Upper lobe of left lung (tissue), 6 donors: ENCODE measurements around the gene CAVIN3. TPM values are rescaled to one million over a fixed set of nuclear protein-coding genes. Genes with fewer than 3 reads are reported as not detected.
"Not testable (repeated sequence)": the region's sequence is repeated elsewhere in the genome, so short reads cannot be mapped to it uniquely, and the experiment has no call there.

Experiments used
- ATAC-seq, 2 donors: fragments of 200-7000 bp; cut with Tn5 transposase; one replicate each; pipeline ENCODE4 v1.9.1; 2022; ENCODE audit warnings: mild to moderate bottlenecking in 2 of 2, moderate library complexity in 2 of 2; ENCODE audit not compliant: low FRiP score in 2 of 2
- DNase-seq, 2 donors: peaks; one replicate each; pipeline ENCODE4 v3.0.0-alpha.2; 2019 to 2020
- H3K27ac ChIP-seq, 4 donors: fragments of 200-600 bp; sonication (generic); one replicate each; pipeline ENCODE4 v1.5.1; 2016 to 2019
- H3K27me3 ChIP-seq, 4 donors: fragments of 200-600 bp; sonication (generic); one replicate each; pipeline ENCODE4 v1.5.1; 2017 to 2019
- H3K36me3 ChIP-seq, 4 donors: fragments of 200-600 bp; sonication (generic); one replicate each; pipeline ENCODE4 v1.5.1; 2016 to 2019
- H3K4me1 ChIP-seq, 4 donors: fragments of 200-600 bp; sonication (generic); one replicate each; pipeline ENCODE4 v1.5.1; 2018 to 2019
- H3K4me3 ChIP-seq, 4 donors: fragments of 200-600 bp; sonication (generic); one replicate each; pipeline ENCODE4 v1.5.1; 2017 to 2019; ENCODE audit warnings: mild to moderate bottlenecking in 2 of 4, moderate library complexity in 1 of 4
- H3K9me3 ChIP-seq, 4 donors: fragments of 200-600 bp; sonication (generic); one replicate each; pipeline ENCODE4 v1.5.1; 2018 to 2019
- CTCF ChIP-seq, 6 experiments: fragments of 450-650 bp in 4 of 6; fragments of 200-600 bp in 2 of 6; sonication (generic) in 2 of 6; IDR thresholded peaks; one replicate each; pipeline ENCODE4 v1.5.1; 2016 to 2019; ENCODE audit warnings: antibody characterized with exemption in 6 of 6
- EP300 ChIP-seq, 4 donors: sonication (generic); formaldehyde crosslinking; IDR thresholded peaks; one replicate each; pipeline ENCODE4 v1.5.1; 2017; ENCODE audit warnings: antibody characterized with exemption in 4 of 4, control low read depth in 2 of 4
- POLR2A ChIP-seq, 4 donors: fragments of 450-650 bp; IDR thresholded peaks; one replicate each; pipeline ENCODE4 v1.5.1; 2016 to 2017; ENCODE audit warnings: antibody characterized with exemption in 4 of 4, mild to moderate bottlenecking in 2 of 4
- POLR2AphosphoS5 ChIP-seq, 2 donors: sonication (generic); formaldehyde crosslinking; IDR thresholded peaks; one replicate each; pipeline ENCODE4 v1.5.1; 2017; ENCODE audit warnings: antibody characterized with exemption in 2 of 2
- WGBS, 2 donors: methylation state at CpG; one replicate each; pipeline ENCODE4 v1.1.5; 2017 to 2018; 5-methylcytosine and 5-hydroxymethylcytosine counted together
- total RNA-seq, 6 donors: library from RNA; depleted of rRNA in 4 of 6; stranded (reverse); fragments of >200 nt in 4 of 6; gene quantifications; one replicate each; pipeline versions ENCODE4 v1.1.0 to v1.2.1, GENCODE V29; 2016 to 2021
- donor health status: DM: no; HTN: no; CAD: no; lungs with moderate emphysema.
- donor health status: DM: no; HTN: yes; CAD: no; lungs with severe emphysema.

CAVIN3 gene
- total RNA-seq, 6 donors from 2014 or later = 45.1 to 173 (median 65.8) TPM

DNA sequence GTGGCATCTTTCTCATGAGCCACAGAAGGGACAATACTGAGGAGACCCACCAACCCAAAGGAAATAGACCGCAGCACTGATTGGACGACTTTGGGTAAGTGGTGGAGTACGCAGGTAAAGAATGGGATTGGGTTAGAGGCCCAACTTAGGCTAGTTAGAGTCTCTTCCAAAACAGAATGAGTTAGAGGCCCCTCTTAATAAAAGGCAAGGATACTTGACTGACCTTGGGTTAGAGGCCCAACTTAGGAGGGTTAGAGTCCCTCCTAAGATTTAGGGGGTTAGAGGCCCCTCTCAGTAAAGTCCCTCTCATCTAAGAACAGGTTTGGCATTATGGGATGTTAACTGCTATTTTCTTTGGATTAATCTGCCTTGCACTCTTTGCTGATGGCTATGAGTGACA lies 36.1 kb downstream of the CAVIN3 start:
- H3K4me3 ChIP-seq = no peak overlapping the region
- H3K4me1 ChIP-seq = no peaks in the 10 kb centered on the region
- TF ChIP-seq POLR2A (IDR thresholded peaks at IDR 0.05) (no peak), POLR2AphosphoS5 (IDR thresholded peaks at IDR 0.05) (no peak), EP300 (IDR thresholded peaks at IDR 0.05) (no peak), CTCF (IDR thresholded peaks at IDR 0.05) (no peak)
- DNase-seq = no peak
- H3K9me3 ChIP-seq = no peaks in the 10 kb centered on the region
- H3K27me3 ChIP-seq = no peaks in the 10 kb centered on the region
- no peak for ATAC-seq
- H3K36me3 ChIP-seq = no peaks in the 10 kb centered on the region
- 82 to 84% methylated on average over 3 of the region's 3 CpGs for WGBS, 2 donors
- H3K27ac ChIP-seq = no peak overlapping the region

DNA sequence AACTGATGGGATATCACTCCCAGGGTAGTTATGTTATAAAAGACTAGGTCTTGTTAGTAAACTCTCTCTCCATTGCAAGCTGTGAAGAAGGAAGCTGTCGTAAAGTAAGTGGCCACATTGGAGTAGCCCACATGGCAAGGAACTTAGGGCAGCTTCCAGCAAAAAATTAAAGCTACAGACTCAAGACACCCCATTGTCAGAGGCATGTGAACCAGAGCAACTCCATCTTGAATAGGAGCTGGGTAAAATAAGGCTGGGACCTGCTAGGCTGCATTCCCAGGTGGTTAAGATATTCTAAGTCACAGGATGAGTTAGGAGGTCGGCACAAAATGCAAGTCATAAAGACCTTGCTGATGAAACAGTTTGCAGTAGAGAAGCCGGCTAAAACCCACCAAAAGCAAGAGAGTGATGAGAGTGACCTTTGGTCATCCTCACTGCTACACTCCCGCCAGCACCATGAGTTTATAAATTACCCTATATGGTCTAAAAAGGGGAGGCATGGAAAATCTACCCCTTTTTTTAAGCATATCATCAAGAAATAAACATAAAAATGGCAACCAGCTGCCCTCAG lies 36.8 kb downstream of the CAVIN3 start:
- Histone ChIP-seq H3K27ac (no peak overlapping the region), H3K4me3 (no peak overlapping the region), H3K27me3 (no peaks in the 10 kb centered on the region), H3K9me3 (no peaks in the 10 kb centered on the region), H3K4me1 (no peaks in the 10 kb centered on the region), H3K36me3 (no peaks in the 10 kb centered on the region)
- 74 to 85% methylated on average over 4 of the region's 4 CpGs for WGBS, 2 donors
- no peak for ATAC-seq
- TF ChIP-seq POLR2A (IDR thresholded peaks at IDR 0.05) (no peak), CTCF (IDR thresholded peaks at IDR 0.05) (no peak), POLR2AphosphoS5 (IDR thresholded peaks at IDR 0.05) (no peak), EP300 (IDR thresholded peaks at IDR 0.05) (no peak)
- no peak for DNase-seq

GRCh38 chr11:6280809-6281208 lies 39.5 kb downstream of the CAVIN3 start:
- not testable (repeated sequence) for DNase-seq, H3K36me3 ChIP-seq, H3K27ac ChIP-seq, H3K27me3 ChIP-seq, H3K9me3 ChIP-seq, ATAC-seq, H3K4me3 ChIP-seq, H3K4me1 ChIP-seq
- 52 to 58% methylated on average over 7 of the region's 7 CpGs for WGBS, 2 donors

- H3K27me3 ChIP-seq = no peaks in the 10 kb centered on the region
- no peaks in the 10 kb centered on the region for H3K36me3 ChIP-seq
- H3K9me3 ChIP-seq = peaks cover 0 to 4% (median 0%) of the 10 kb centered on the region in 4 donors
- no peak for TF ChIP-seq POLR2A (IDR thresholded peaks at IDR 0.05)
- no peak for TF ChIP-seq CTCF (IDR thresholded peaks at IDR 0.05)
- no peak for TF ChIP-seq POLR2AphosphoS5 (IDR thresholded peaks at IDR 0.05)
- no peak for TF ChIP-seq EP300 (IDR thresholded peaks at IDR 0.05)
- DNase-seq (no peak), ATAC-seq (no peak)
- H3K4me3 ChIP-seq = no peak overlapping the region
- WGBS, 2 donors = 60 to 72% methylated on average over 4 of the region's 4 CpGs
- no peaks in the 10 kb centered on the region for H3K4me1 ChIP-seq
- no peak overlapping the region for H3K27ac ChIP-seq
Observed at GRCh38 chr11:6273188-6273587, 47.1 kb downstream of the CAVIN3 start.

GRCh38 chr11:6271598-6271997 lies 48.7 kb downstream of the CAVIN3 start:
- Histone ChIP-seq H3K4me3 (no peak overlapping the region), H3K4me1 (no peaks in the 10 kb centered on the region), H3K27me3 (no peaks in the 10 kb centered on the region), H3K9me3 (peaks cover 0 to 3% (median 0%) of the 10 kb centered on the region in 4 donors), H3K27ac (no peak overlapping the region), H3K36me3 (no peaks in the 10 kb centered on the region)
- DNase-seq (no peak), ATAC-seq (no peak)
- no peak for TF ChIP-seq CTCF (IDR thresholded peaks at IDR 0.05)
- no peak for TF ChIP-seq POLR2A (IDR thresholded peaks at IDR 0.05)
- TF ChIP-seq POLR2AphosphoS5 (IDR thresholded peaks at IDR 0.05) = no peak
- TF ChIP-seq EP300 (IDR thresholded peaks at IDR 0.05) = no peak
- WGBS, 2 donors = 56 to 73% methylated on average over 2 to 3 of the region's 3 CpGs
